ENCODE data around the gene ZNF697. TPM values are rescaled to one million over a fixed set of nuclear protein-coding genes. Genes with fewer than 3 reads are reported as not detected.

The ZNF697 gene
- total RNA-seq, 1 donor from 2014 or later = 11.4 TPM

GRCh38 chr1:119653135-119653838, 5.2 kb upstream of the ZNF697 start:
- no peak overlapping the region for H3K4me3 ChIP-seq
- no peak for ATAC-seq
- no peaks in the 10 kb centered on the region for H3K4me1 ChIP-seq
- no peak overlapping the region for H3K27ac ChIP-seq
- TF ChIP-seq, protein P1, sequence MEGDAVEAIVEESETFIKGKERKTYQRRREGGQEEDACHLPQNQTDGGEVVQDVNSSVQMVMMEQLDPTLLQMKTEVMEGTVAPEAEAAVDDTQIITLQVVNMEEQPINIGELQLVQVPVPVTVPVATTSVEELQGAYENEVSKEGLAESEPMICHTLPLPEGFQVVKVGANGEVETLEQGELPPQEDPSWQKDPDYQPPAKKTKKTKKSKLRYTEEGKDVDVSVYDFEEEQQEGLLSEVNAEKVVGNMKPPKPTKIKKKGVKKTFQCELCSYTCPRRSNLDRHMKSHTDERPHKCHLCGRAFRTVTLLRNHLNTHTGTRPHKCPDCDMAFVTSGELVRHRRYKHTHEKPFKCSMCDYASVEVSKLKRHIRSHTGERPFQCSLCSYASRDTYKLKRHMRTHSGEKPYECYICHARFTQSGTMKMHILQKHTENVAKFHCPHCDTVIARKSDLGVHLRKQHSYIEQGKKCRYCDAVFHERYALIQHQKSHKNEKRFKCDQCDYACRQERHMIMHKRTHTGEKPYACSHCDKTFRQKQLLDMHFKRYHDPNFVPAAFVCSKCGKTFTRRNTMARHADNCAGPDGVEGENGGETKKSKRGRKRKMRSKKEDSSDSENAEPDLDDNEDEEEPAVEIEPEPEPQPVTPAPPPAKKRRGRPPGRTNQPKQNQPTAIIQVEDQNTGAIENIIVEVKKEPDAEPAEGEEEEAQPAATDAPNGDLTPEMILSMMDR (IDR thresholded peaks at IDR 0.05) = no peak
- H3K27me3 ChIP-seq = no peaks in the 10 kb centered on the region
- no peaks in the 10 kb centered on the region for H3K9me3 ChIP-seq
- no peak for DNase-seq
- intact Hi-C loops (cut with DNase I) = no loop called here
- no peaks in the 10 kb centered on the region for H3K36me3 ChIP-seq

GRCh38 chr1:119652587-119652986, 4.5 kb upstream of the ZNF697 start:
- Histone ChIP-seq H3K4me3 (no peak overlapping the region), H3K4me1 (no peaks in the 10 kb centered on the region), H3K27me3 (no peaks in the 10 kb centered on the region), H3K36me3 (no peaks in the 10 kb centered on the region), H3K27ac (no peak overlapping the region), H3K9me3 (no peaks in the 10 kb centered on the region)
- DNase-seq (no peak), ATAC-seq (no peak)
- intact Hi-C loops (cut with DNase I) = no loop called here
- TF ChIP-seq, protein P1 (IDR thresholded peaks at IDR 0.05) = no peak

- Histone ChIP-seq H3K27me3 (no peaks in the 10 kb centered on the region), H3K27ac (no peak overlapping the region), H3K9me3 (no peaks in the 10 kb centered on the region), H3K4me1 (peaks cover 6% of the 10 kb centered on the region), H3K4me3 (no peak overlapping the region), H3K36me3 (no peaks in the 10 kb centered on the region)
- intact Hi-C loops (cut with DNase I) = no loop called here
- TF ChIP-seq, protein P1 (IDR thresholded peaks at IDR 0.05) = no peak
- DNase-seq = no peak
- no peak for ATAC-seq
These were observed 3.6 kb upstream of the ZNF697 start for GRCh38 chr1:119651641-119652040.

- no peaks in the 10 kb centered on the region for H3K27me3 ChIP-seq
- intact Hi-C loops (cut with DNase I) = no loop called here
- TF ChIP-seq, protein P1 (IDR thresholded peaks at IDR 0.05) = no peak
- no peak overlapping the region for H3K27ac ChIP-seq
- no peaks in the 10 kb centered on the region for H3K36me3 ChIP-seq
- peaks cover 7% of the 10 kb centered on the region for H3K4me1 ChIP-seq
- no peak overlapping the region for H3K4me3 ChIP-seq
- DNase-seq = no peak
- no peaks in the 10 kb centered on the region for H3K9me3 ChIP-seq
- ATAC-seq = no peak
These were observed 3.1 kb upstream of the ZNF697 start for GRCh38 chr1:119651133-119651532.

- Histone ChIP-seq H3K4me1 (peaks cover 15% of the 10 kb centered on the region), H3K27ac (peak overlapping the region; percentile 87), H3K4me3 (peak overlapping the region; percentile 76), H3K27me3 (no peaks in the 10 kb centered on the region), H3K9me3 (no peaks in the 10 kb centered on the region), H3K36me3 (no peaks in the 10 kb centered on the region)
- intact Hi-C loops (cut with DNase I) = no loop called here
- TF ChIP-seq, protein P1 (IDR thresholded peaks at IDR 0.05) = no peak
- DNase-seq (no peak), ATAC-seq (no peak)
These were observed 546 bp upstream of the ZNF697 start for GRCh38 chr1:119648620-119649004.
